NCI-H1930 (cell line): ENCODE results near the gene ATP8B1.

Experiments used
- DNase-seq, 2 experiments: peaks; one replicate each; lab custom pipeline; 2025; lab: John Stamatoyannopoulos, UW

Gene ATP8B1

GRCh38 chr18:57792631-57793301 lies 10.3 kb downstream of the ATP8B1 start:
- DNase-seq = no peak

- no peak for DNase-seq
Observed at GRCh38 chr18:57791911-57792310, 11.2 kb downstream of the ATP8B1 start.

- DNase-seq = no peak
Observed at GRCh38 chr18:57791192-57791591, 11.9 kb downstream of the ATP8B1 start.

DNA sequence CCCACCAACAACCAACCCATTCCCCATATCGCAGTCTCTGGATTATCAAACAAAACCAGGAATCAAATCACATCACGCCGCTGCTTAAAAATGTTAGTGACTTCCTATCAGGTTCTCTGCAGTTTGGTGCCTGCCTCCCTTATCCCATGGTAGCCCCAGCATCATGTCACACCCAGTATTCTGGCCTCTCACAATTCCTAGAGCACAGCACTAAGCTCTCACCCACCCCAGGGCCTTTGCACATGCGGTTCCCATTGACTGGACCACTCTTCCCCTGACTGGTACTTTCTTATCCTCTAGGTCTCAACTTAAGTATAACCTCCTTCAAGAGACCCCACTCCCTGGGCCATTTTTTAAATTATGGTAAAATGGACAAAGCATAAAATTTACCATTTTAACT lies 12.8 kb downstream of the ATP8B1 start:
- DNase-seq = no peak

- DNase-seq = no peak
Observed at GRCh38 chr18:57789759-57790158, 13.4 kb downstream of the ATP8B1 start.

- DNase-seq = no peak
Observed at GRCh38 chr18:57789090-57789489, 14.0 kb downstream of the ATP8B1 start.

- DNase-seq = no peak
Observed at GRCh38 chr18:57787068-57787685, 15.9 kb downstream of the ATP8B1 start.

- DNase-seq = no peak
Observed at GRCh38 chr18:57785751-57786437, 17.2 kb downstream of the ATP8B1 start.

DNA sequence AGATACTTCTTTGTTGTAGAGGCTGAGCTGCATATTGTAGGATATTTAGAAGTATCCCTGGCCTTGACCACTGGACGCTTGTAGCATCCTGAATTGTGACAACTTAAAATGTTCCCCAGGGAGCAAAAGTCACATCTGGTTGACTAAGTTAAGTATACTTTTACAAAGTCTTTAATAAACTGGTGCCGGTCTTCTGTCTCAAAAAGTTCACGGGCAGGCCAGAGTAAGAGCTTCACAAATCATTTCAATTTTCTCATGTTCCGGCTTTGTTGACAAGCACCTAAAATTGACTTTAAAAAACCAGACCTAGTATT lies 18.4 kb downstream of the ATP8B1 start:
- DNase-seq = no peak

DNA sequence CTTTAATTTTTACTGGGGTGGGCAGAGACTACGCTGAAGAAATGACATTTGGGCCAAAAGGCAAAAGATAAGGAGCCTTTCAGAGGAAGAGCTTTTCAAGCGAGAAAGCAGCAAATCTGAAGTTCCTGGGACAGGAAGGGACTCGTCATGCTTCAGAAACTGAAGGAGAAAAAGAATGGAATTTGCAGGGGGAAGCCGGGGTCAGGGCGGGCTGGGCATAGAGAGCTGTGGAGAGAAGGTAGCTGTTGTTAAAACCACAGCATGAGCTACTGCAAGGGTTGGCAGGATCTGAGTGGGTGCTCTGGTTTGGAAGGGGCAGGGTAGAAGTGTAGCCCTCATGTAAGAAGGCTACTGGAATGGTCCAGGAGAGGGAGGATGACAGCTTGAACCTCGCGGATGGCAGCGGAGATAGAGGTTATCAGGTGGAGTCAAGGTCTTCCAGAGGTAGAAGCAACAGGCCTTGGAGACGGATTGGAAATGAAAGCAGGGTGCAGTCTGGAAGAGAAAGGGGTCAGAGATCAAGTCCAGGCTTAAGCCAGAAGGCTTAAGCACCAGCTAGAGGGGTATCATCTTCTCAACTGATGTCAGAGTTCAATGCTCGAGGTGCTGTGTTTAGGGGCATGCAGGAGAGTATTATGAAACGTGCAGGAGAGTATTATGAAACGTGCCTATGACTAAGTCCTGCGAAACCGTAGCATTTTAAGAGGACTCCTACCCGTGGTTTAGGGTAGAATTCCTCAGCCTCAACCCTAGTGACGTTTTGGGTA lies 18.9 kb downstream of the ATP8B1 start:
- no peak for DNase-seq

- DNase-seq = no peak
Observed at GRCh38 chr18:57782049-57782448, 21.1 kb downstream of the ATP8B1 start.

GRCh38 chr18:57780706-57781347 lies 22.3 kb downstream of the ATP8B1 start:
- no peak for DNase-seq

DNA sequence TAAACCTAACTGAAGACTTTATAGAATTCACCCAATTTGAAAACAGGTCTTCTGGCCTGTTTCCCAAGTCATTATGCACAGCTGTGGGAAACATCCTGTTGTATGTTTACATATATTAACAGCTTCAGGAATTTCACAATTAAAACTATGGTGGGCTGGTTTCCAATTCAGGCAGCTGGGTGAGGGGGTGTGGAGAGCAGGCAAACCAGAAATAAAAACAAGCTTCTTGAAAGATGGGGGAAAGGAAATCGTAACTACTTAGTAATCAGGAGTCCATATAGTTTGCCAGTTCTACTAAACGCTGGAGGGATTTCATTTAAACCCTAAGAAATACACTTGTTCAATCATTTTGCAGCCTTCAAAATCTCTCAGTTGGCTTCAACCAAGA lies 22.8 kb downstream of the ATP8B1 start:
- no peak for DNase-seq

- DNase-seq = no peak
Observed at GRCh38 chr18:57776767-57777166, 26.3 kb downstream of the ATP8B1 start.

- DNase-seq = no peak
Observed at GRCh38 chr18:57776354-57776753, 26.8 kb downstream of the ATP8B1 start.

GRCh38 chr18:57775937-57776336 lies 27.2 kb downstream of the ATP8B1 start:
- DNase-seq = no peak

DNA sequence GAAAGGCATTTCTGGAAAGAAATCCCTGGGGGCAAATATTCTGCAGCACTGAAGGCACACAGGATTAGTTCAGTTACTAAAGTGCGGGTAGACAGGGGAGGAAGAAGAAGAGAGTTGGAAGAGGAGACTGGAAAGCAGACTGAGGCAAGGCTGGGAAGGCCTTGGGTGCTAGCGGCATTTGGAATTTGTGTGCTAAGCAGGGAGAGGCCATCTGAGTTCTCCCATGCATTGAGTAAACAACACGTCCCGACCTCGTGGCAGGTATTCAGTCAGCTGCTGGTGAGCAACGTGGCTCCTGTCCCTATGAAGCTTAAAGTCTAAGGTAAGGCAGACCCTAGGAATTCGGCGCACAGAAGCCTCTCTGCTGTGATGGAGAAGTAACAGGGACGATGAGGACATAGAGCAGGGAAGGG lies 30.7 kb downstream of the ATP8B1 start:
- no peak for DNase-seq

GRCh38 chr18:57771626-57772025 lies 31.5 kb downstream of the ATP8B1 start:
- DNase-seq = no peak

GRCh38 chr18:57771193-57771592 lies 31.9 kb downstream of the ATP8B1 start:
- no peak for DNase-seq

DNA sequence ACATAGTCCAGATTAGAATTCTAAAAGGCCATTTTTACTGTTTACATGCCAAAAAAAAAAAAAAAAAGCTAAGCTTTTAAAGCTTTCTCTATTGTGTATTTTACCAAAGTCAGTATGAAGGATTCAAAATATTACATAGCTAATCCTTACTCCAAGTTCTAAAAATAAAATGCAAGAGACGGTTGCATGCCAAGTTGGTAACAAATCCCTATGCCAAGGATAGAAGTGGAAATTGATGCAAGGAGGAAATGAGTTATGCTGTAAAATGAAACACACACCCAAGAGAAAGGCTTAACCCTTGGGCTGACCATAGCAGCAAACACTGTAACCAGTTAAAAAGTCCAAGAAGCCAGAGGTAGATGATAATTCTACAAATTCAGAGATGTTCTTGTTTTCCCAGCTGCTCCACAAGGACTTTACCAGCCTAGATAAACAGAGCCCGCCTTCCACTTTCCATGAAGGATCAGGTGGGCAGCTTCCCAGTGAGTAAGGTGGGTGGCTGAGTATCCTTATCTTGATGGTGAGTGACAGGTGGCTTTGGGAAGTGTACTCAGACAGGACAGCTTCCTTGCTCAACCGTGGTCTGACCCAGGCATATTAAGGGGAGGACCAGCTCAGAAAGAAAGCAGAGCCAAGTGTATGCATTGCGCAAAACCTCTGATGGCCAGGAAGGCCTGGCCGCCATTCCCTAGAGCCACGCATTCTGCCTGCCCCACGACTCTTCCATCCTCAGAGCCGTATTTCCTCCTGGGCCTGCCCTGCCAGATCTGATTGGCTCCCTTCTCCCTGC lies 34.4 kb downstream of the ATP8B1 start:
- no peak for DNase-seq

GRCh38 chr18:57767259-57768050 lies 35.7 kb downstream of the ATP8B1 start:
- no peak for DNase-seq
